Mucosa of stomach (tissue), 1 donor: ENCODE measurements around the gene DNAJB14.

Experiments
- H3K27me3 ChIP-seq: one replicate; pipeline ENCODE4 v1.7.0; 2013; ENCODE audit warnings: mild to moderate bottlenecking, low read length; ENCODE audit not compliant: control insufficient read depth, insufficient read depth
- H3K36me3 ChIP-seq: one replicate; pipeline ENCODE4 v1.7.0; 2013; ENCODE audit warnings: low read length; ENCODE audit not compliant: control insufficient read depth, insufficient read depth
- H3K4me1 ChIP-seq: one replicate; pipeline ENCODE4 v1.7.0; 2013; ENCODE audit warnings: mild to moderate bottlenecking, low read length; ENCODE audit not compliant: control insufficient read depth, insufficient read depth
- H3K4me3 ChIP-seq: one replicate; pipeline ENCODE4 v1.7.0; 2013; ENCODE audit warnings: low read length
- H3K9ac ChIP-seq: one replicate; pipeline ENCODE4 v1.7.0; 2013; ENCODE audit warnings: mild to moderate bottlenecking, low read length, moderate library complexity
- H3K9me3 ChIP-seq: one replicate; pipeline ENCODE4 v1.7.0; 2013; ENCODE audit warnings: mild to moderate bottlenecking, low read length, moderate library complexity; ENCODE audit not compliant: control insufficient read depth
- donor health status: Pancreatic carcinoma.

Gene DNAJB14

GRCh38 chr4:99886146-99886545 lies 60.3 kb downstream of the DNAJB14 start:
- Histone ChIP-seq H3K9me3 (no peaks in the 10 kb centered on the region), H3K4me3 (no peak overlapping the region), H3K9ac (no peak overlapping the region), H3K27me3 (no peaks in the 10 kb centered on the region), H3K4me1 (no peaks in the 10 kb centered on the region), H3K36me3 (no peaks in the 10 kb centered on the region)

GRCh38 chr4:99885687-99886086 lies 60.7 kb downstream of the DNAJB14 start:
- Histone ChIP-seq H3K27me3 (no peaks in the 10 kb centered on the region), H3K36me3 (no peaks in the 10 kb centered on the region), H3K9me3 (no peaks in the 10 kb centered on the region), H3K4me3 (no peak overlapping the region), H3K9ac (no peak overlapping the region), H3K4me1 (no peaks in the 10 kb centered on the region)

GRCh38 chr4:99885063-99885664 lies 61.3 kb downstream of the DNAJB14 start:
- Histone ChIP-seq H3K27me3 (no peaks in the 10 kb centered on the region), H3K9me3 (no peaks in the 10 kb centered on the region), H3K4me3 (no peak overlapping the region), H3K36me3 (no peaks in the 10 kb centered on the region), H3K9ac (no peak overlapping the region), H3K4me1 (no peaks in the 10 kb centered on the region)

GRCh38 chr4:99879458-99879857 lies 67.0 kb downstream of the DNAJB14 start:
- no peak overlapping the region for H3K4me3 ChIP-seq
- H3K9ac ChIP-seq = no peak overlapping the region
- H3K36me3 ChIP-seq = no peaks in the 10 kb centered on the region
- no peaks in the 10 kb centered on the region for H3K4me1 ChIP-seq
- H3K27me3 ChIP-seq = no peaks in the 10 kb centered on the region
- no peaks in the 10 kb centered on the region for H3K9me3 ChIP-seq

GRCh38 chr4:99878604-99879003 lies 67.8 kb downstream of the DNAJB14 start:
- no peaks in the 10 kb centered on the region for H3K27me3 ChIP-seq
- H3K4me3 ChIP-seq = no peak overlapping the region
- no peaks in the 10 kb centered on the region for H3K4me1 ChIP-seq
- no peaks in the 10 kb centered on the region for H3K9me3 ChIP-seq
- H3K9ac ChIP-seq = no peak overlapping the region
- no peaks in the 10 kb centered on the region for H3K36me3 ChIP-seq

GRCh38 chr4:99876946-99877345 lies 69.5 kb downstream of the DNAJB14 start:
- H3K9ac ChIP-seq = no peak overlapping the region
- H3K4me1 ChIP-seq = no peaks in the 10 kb centered on the region
- H3K4me3 ChIP-seq = no peak overlapping the region
- H3K27me3 ChIP-seq = no peaks in the 10 kb centered on the region
- H3K36me3 ChIP-seq = no peaks in the 10 kb centered on the region
- no peaks in the 10 kb centered on the region for H3K9me3 ChIP-seq

GRCh38 chr4:99875071-99875470 lies 71.3 kb downstream of the DNAJB14 start:
- Histone ChIP-seq H3K4me1 (no peaks in the 10 kb centered on the region), H3K9ac (no peak overlapping the region), H3K36me3 (no peaks in the 10 kb centered on the region), H3K27me3 (no peaks in the 10 kb centered on the region), H3K4me3 (no peak overlapping the region), H3K9me3 (no peaks in the 10 kb centered on the region)

GRCh38 chr4:99872570-99872969 lies 73.8 kb downstream of the DNAJB14 start:
- H3K9ac ChIP-seq = no peak overlapping the region
- H3K36me3 ChIP-seq = no peaks in the 10 kb centered on the region
- H3K27me3 ChIP-seq = no peaks in the 10 kb centered on the region
- no peaks in the 10 kb centered on the region for H3K9me3 ChIP-seq
- H3K4me3 ChIP-seq = no peak overlapping the region
- no peaks in the 10 kb centered on the region for H3K4me1 ChIP-seq

GRCh38 chr4:99868126-99868596 lies 78.3 kb downstream of the DNAJB14 start:
- Histone ChIP-seq H3K4me1 (no peaks in the 10 kb centered on the region), H3K9ac (no peak overlapping the region)

GRCh38 chr4:99863804-99864203 lies 82.6 kb downstream of the DNAJB14 start:
- Histone ChIP-seq H3K4me3 (no peak overlapping the region), H3K27me3 (no peaks in the 10 kb centered on the region), H3K4me1 (no peaks in the 10 kb centered on the region), H3K9me3 (no peaks in the 10 kb centered on the region), H3K36me3 (no peaks in the 10 kb centered on the region), H3K9ac (no peak overlapping the region)

More at GRCh38 chr4:99868126-99868596, 78.3 kb downstream of the DNAJB14 start:
- no peaks in the 10 kb centered on the region for H3K9me3 ChIP-seq
- H3K36me3 ChIP-seq = no peaks in the 10 kb centered on the region
- no peak overlapping the region for H3K4me3 ChIP-seq
- H3K27me3 ChIP-seq = no peaks in the 10 kb centered on the region

GRCh38 chr4:99861120-99861905 lies 85.1 kb downstream of the DNAJB14 start:
- H3K4me1 ChIP-seq = no peaks in the 10 kb centered on the region
- no peak overlapping the region for H3K9ac ChIP-seq
- H3K36me3 ChIP-seq = no peaks in the 10 kb centered on the region
- H3K27me3 ChIP-seq = no peaks in the 10 kb centered on the region
- H3K9me3 ChIP-seq = no peaks in the 10 kb centered on the region
- H3K4me3 ChIP-seq = no peak overlapping the region

- Histone ChIP-seq H3K27me3 (no peaks in the 10 kb centered on the region), H3K4me3 (no peak overlapping the region), H3K9me3 (no peaks in the 10 kb centered on the region), H3K36me3 (no peaks in the 10 kb centered on the region), H3K9ac (no peak overlapping the region), H3K4me1 (no peaks in the 10 kb centered on the region)
Observed at GRCh38 chr4:99860521-99860920, 85.9 kb downstream of the DNAJB14 start.
